Measurements from ENCODE around the gene LAMTOR2. TPM values are rescaled to one million over a fixed set of nuclear protein-coding genes. Genes with fewer than 3 reads are reported as not detected.

Gene LAMTOR2
- total and polyA plus RNA-seq, 2 of the 4 experiments (the other 2 are of a cell fraction), result 50.0 to 89.0 TPM

- H3K4me1 ChIP-seq (ENCODE audit: control insufficient read depth, insufficient read depth, low read length), result peaks cover 11% of the 10 kb centered on the region
- peaks cover 9 to 69% of the 10 kb centered on the region in 2 experiments for H3K79me1 ChIP-seq (ENCODE audit: low read depth in 1 of 2, low read length in 2 of 2)
- DNase-seq, result peak; percentile 50
- no peak for ATAC-seq (ENCODE audit: low read depth)
- H3K14ac ChIP-seq (replicated peaks; ENCODE audit: low read depth, low read length), result no peak overlapping the region
- no peak overlapping the region for H4K91ac ChIP-seq (ENCODE audit: insufficient read depth, low read depth, low read length)
- H2AK5ac ChIP-seq (ENCODE audit: low read depth, low read length), result no peak overlapping the region
- H2BK15ac ChIP-seq (ENCODE audit: low read depth, low read length), result no peak overlapping the region
- H4K8ac ChIP-seq (ENCODE audit: low read depth in 2 of 2, low read length in 2 of 2), result no peak overlapping the region
- H4K20me1 ChIP-seq (ENCODE audit: insufficient read depth, low read length), result peaks cover 13% of the 10 kb centered on the region
- TF ChIP-seq NFE2L2 (IDR thresholded peaks at IDR 0.05; ENCODE audit: low read depth, low read length), result no peak
- no peak for TF ChIP-seq MAFK (IDR thresholded peaks at IDR 0.05; ENCODE audit: low read depth, low read length)
- no peak for TF ChIP-seq BHLHE40 (IDR thresholded peaks at IDR 0.05; ENCODE audit: low read depth, low read length)
- no peak for TF ChIP-seq ELK1 (IDR thresholded peaks at IDR 0.05; ENCODE audit: borderline replicate concordance, low read depth, low read length)
- no peak for TF ChIP-seq CEBPB (IDR thresholded peaks at IDR 0.05; ENCODE audit: low read depth, low read length)
- TF ChIP-seq CHD1 (IDR thresholded peaks at IDR 0.05; ENCODE audit: low read depth, low read length), result no peak
- no peak for TF ChIP-seq MAZ (IDR thresholded peaks at IDR 0.05; ENCODE audit: borderline replicate concordance, low read depth, low read length)
- TF ChIP-seq POLR2A (IDR thresholded peaks at IDR 0.05; ENCODE audit: low read depth, low read length), result no peak
- TF ChIP-seq FOS (IDR thresholded peaks at IDR 0.05; ENCODE audit: low read depth, low read length), result no peak
- no peak overlapping the region for H3K4me2 ChIP-seq (ENCODE audit: low read depth, low read length)
- H3K4me3 ChIP-seq (ENCODE audit: insufficient read depth, low read depth, low read length), result no peak overlapping the region
- H2BK20ac ChIP-seq (ENCODE audit: low read depth, low read length), result no peak overlapping the region
- H3K9me3 ChIP-seq (ENCODE audit: control insufficient read depth, insufficient read depth, low read length), result no peaks in the 10 kb centered on the region
- dilution Hi-C loops (cut with HindIII; ENCODE audit: low sequenced_read_pairs, unreplicated experiment), result no loop called here
- H2BK5ac ChIP-seq (ENCODE audit: low read depth, low read length, poor library complexity, severe bottlenecking), result no peak overlapping the region
- H2AFZ ChIP-seq (replicated peaks; ENCODE audit: low read length, poor library complexity), result no peak overlapping the region
- no peak overlapping the region for H3K23ac ChIP-seq (ENCODE audit: low read depth, low read length)
- H3K4ac ChIP-seq (ENCODE audit: low read depth, low read length), result 0 out of 2 replicates have a peak overlapping the region, but pooled peaks have one; percentile 1
- no peak overlapping the region for H4K5ac ChIP-seq (ENCODE audit: low read depth, low read length)
- no peak overlapping the region for H3K56ac ChIP-seq (ENCODE audit: extremely low read depth, insufficient read depth, low read length)
- H3K9ac ChIP-seq (ENCODE audit: low read depth, low read length), result no peak overlapping the region
- ChIA-PET CTCF (no interaction called here), POLR2A (ENCODE audit: unreplicated experiment) (no interaction called here)
- H3K36me3 ChIP-seq (ENCODE audit: control insufficient read depth, insufficient read depth, low read length), result no peaks in the 10 kb centered on the region
- WGBS, 2 experiments (ENCODE audit: extremely low coverage in 2 of 2, insufficient read length in 1 of 2), result no CpG with 5 or more reads among the region's 1 CpG
- H2AK9ac ChIP-seq (replicated peaks; ENCODE audit: low read depth, low read length, poor library complexity), result no peak overlapping the region
- intact Hi-C loops (cut with micrococcal nuclease), result no loop called here
- H3K27ac ChIP-seq (ENCODE audit: insufficient read depth, low read length), result no peak overlapping the region
- no peak overlapping the region for H2BK120ac ChIP-seq (ENCODE audit: low read depth, low read length)
- H3K27me3 ChIP-seq (ENCODE audit: control insufficient read depth, insufficient read depth, low read length), result no peaks in the 10 kb centered on the region
- no TSS peak for BruUV-seq (replicated peaks)
- no peaks in the 10 kb centered on the region for H3K9me1 ChIP-seq (ENCODE audit: insufficient read depth, low read length)
- H3K18ac ChIP-seq (ENCODE audit: low read depth, low read length), result no peak overlapping the region
- in situ Hi-C loops (cut with MboI; ENCODE audit: low sequenced_read_pairs), result no loop called here
Observed at GRCh38 chr1:156086256-156086662, 31.7 kb downstream of the LAMTOR2 start.
